ENCODE results near the gene RNASE8.
A peak's percentile ranks its signal among the peaks of the same experiment; 100 is the strongest.
"Not testable (repeated sequence)": the region's sequence is repeated elsewhere in the genome, so short reads cannot be mapped to it uniquely, and the experiment has no call there.

RNASE8 gene

DNA sequence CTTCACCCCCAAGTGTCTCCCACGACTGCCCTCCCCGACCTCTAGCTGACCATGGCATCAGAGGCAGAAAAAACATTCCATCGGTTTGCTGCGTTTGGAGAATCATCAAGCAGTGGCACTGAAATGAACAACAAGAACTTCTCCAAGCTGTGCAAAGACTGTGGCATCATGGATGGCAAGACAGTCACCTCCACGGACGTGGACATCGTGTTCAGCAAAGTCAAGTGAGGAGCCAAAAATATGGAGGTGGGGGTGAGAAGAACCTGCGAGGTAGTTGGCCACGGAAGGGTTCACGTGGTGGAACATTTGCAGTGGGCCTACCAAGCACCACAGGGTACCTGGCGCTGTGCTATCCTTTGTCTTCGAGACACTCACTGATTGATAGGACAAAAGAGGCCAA, 27.1 kb upstream of the RNASE8 start:
- no peak for DNase-seq

DNA sequence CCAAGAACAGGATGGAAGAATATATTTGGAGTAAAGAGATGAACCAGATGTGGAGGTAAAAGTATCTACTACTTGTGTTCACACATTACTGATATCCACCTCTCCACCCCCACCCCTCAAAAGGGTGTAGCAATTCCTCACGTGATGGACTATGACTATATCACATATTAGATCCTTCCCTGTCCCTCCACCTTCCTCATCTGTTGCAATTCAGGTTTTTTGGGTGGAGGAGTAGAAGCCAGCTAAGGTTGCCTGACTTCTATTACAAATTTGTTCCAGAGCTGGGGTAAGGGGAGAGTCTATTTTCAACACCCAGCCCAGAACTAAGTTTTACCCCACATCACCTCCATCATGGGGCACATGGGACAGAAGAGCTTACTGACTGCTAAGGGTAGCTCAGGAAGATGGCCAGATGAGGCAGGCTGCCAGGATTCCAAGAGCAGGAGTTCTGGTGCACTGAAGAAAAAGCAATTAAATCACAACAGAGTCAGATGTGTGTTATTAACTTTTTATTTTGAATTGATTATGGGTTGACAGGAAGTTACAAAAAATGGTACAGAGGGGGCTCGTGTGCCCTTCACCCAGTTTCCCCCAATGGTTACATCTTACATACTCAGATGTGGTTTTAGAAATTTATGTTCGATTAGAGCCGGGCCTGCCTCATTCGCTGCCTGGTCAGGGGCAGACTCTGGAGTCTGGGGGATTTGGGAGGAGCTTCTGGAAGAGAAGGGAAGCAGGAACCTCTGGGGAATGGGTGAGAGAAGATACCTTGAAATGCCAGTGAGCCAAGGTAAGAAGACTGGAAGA, 25.1 kb upstream of the RNASE8 start:
- no peak for DNase-seq

DNA sequence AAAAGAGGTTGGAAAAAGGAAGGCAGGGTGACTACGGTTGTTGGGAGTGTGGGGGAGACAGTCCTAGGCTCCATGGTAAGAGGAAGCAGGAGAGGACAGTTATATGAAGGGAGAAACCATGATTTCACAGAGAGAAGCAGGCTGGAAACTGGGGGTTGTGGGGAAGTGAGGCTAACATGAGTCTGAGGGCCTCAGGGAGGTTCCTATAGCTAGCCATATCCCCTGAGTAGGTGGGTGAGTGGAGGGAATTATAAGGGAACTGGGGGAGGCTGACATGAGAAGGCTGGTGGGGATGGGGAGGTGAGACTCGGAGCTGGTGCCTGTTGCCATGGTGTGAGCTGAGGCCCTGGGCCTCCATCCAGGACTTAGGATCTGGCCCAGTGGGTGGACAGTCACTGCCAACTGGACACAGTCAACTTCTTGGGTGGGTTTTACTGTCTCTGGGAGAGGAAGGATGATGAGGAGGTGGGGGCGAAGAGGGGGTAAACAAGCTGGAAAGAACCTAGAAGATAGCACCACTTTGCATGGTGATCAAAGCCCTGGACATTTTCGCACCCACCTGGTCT, 24.4 kb upstream of the RNASE8 start:
- DNase-seq, result no peak

DNA sequence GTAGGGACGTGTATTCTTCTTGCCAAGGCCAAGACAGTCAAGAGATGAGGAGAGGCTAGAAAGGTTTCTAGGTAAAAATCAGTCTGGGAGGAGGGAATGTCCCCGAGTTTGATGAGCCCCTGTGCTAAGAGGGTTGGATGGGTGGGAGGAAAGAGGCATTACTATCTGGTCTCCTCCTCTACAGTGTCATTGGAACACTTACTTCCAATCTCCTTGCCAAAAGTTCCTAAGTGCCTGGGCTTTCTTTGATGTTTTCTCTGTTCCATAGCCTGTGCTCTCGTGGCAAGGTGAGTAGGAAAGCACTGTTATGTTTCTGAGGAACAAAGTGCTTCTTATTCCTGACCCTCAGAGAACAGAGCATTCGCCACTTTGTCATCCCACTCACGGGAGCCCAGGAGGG, 22.9 kb upstream of the RNASE8 start, which contains the start of gene RNASE13:
Gene RNASE13 (minus strand): TSS at position 101 of the 400 bp plus-strand sequence. CDS start 519 bp downstream, outside the sequence.
- DNase-seq, result no peak

DNA sequence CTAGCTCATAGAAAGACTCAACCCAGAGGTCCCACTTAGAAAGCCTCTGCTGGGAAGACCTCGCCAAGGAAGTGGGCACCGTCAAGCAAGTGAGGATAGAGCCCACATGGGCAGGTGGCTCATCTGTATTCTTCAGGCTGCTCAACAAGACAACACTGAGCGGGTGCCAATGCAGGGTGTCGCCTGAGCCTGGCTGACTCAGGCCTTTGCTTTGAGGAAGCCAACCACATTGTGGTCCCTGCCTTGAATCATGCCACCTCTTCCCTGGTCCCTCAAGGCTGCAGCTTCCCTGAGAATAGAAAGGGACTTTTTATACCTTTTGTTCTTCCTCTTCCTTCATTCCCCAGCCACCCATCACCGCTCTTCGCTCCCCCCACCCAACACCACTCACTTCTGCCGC, 20.9 kb upstream of the RNASE8 start:
- no peak for DNase-seq

DNA sequence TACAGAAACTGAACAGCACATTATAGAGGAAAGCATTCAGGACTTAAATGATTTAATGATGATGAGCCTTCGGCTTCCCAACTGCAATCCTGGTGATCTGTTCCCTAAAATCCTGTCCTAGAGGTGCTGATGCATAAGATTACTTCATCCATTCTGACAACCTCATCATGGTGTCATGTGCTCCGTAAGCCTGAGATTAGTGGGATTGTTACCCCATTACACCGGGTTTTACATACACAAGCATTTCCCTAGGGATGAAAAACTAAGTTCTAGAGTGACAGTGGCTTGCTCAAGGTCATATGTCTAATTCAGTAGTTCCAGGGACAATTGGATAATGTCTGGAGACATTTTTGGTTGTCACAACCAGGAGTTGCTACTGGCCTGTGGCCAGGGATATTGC, 20.5 kb upstream of the RNASE8 start:
- no peak for DNase-seq

DNA sequence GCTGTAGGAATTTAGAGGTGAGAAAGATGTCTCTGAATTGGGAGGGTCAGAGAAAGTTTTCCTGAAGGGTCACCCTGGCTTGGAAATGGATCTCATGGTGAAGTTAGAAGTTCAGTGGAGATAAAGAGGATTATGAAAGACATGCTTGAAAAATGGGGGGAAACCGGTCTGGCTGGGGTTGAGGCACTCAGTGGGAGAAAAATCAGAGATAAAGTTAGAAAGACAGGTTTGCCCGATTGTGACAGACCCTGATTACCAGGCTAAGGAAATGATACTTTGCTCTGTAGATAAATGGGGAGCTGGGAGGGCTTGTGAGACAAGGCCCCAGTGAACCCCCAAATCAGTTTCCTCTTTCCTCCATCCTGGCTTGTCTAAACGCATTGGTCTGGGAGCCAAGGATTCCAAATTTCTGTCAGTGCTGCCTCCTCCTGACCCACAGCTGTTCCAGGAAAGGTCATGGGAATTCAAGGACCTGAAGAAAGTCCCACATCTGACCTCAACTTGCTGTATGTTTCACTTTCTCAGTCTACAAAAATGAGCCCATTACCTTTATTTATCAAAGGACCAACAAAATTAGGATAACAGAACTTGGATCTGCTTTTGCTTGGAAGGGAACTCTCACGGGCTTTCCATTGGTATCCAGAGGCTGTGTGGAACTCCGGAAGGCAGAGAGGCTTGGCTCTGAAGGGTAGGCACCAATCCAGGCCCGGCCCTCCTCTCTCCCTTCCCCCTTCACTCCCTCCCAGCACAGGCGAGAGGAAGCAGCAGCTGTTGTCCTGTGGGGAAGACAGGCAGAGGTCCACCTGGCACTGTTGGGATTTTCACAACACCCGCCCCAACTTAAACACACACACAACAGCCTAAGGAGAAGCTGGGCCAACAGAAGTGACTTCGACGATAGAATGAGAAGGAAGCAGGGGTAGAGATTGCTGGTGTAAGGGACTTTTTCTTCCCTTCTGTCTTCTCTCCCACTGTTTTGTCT, 18.9 kb upstream of the RNASE8 start:
- DNase-seq, result no peak

DNA sequence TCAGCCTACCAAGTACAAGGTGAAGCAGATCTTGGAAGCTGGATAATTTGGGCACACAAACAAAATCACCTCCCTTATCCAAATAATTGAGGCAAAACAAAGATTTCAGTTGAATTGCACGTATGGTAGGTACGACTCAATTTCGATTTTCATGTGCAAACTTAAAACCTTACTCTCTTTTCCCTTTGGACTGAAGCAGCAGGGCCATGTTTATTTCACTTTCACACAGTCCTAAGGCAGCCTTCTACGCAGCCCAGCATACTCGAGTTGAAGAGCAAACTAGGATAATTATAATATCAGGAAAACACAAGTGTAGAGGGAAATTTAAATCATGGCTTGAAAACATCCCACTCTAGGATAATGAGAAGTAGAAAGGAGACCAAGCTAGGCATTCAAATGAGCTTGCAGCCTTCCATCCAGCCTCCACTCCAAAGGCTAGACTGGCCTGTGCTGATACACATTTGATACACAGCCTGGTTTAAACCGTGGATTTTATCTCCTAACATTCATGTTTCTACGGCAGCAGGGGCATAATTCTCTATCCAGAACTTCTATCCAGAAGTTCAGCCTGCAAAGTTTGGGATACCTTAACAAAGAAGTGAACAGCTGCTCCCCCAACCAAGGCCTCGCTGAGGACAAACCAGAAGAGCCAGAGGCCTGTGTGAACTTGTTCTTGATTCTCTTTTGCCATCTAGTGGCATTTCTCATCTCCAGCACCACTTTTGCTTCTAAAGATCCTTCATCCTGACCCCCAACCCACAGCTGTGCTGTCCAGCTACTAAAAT, 17.8 kb upstream of the RNASE8 start:
- DNase-seq, result peak; percentile 30

DNA sequence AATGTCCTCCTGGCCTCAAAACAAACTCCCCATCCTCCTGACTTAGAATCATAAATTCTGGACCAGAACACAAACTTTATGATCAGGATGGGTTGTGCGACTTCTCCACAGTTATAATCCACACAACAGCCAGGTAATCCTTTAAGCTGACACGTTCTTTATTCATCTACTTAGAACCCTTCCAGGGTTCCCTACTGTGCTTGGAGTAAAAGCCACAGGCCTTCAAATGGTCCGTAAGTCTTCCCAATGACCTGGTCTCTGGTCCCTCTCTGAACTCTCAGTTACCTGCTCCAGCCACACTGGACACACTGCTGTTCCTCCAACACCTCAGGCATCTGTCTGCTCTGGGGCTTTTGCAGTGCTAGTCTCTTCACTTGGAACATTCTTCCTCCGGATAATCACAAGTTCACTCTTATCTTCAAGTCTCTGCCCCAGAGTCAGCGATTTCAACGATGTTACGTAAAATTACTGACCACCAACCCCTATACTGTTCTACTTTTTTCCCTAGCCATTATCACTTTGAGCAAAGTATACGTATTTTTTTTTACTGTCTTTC, 17.2 kb upstream of the RNASE8 start:
- no peak for DNase-seq

DNA sequence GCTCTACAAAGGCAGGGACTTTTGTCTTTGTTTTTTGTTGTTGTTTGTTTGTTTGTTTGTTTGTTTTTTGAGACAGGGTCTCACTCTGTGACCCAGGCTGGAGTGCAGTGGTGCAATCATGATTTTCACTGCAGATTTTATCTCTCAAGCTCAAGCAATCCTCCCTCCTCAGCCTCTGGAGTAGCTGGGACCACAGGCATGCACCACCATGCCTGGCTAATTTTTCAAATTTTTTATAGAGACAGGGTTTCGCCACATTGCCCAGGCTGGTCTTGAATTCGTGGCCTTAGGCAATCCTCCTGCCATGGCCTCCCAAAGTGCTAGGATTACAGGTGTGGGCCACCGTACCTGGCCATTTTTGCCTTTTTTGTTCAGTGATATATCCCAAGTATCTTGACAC, 16.7 kb upstream of the RNASE8 start:
- DNase-seq, result not testable (repeated sequence)

DNA sequence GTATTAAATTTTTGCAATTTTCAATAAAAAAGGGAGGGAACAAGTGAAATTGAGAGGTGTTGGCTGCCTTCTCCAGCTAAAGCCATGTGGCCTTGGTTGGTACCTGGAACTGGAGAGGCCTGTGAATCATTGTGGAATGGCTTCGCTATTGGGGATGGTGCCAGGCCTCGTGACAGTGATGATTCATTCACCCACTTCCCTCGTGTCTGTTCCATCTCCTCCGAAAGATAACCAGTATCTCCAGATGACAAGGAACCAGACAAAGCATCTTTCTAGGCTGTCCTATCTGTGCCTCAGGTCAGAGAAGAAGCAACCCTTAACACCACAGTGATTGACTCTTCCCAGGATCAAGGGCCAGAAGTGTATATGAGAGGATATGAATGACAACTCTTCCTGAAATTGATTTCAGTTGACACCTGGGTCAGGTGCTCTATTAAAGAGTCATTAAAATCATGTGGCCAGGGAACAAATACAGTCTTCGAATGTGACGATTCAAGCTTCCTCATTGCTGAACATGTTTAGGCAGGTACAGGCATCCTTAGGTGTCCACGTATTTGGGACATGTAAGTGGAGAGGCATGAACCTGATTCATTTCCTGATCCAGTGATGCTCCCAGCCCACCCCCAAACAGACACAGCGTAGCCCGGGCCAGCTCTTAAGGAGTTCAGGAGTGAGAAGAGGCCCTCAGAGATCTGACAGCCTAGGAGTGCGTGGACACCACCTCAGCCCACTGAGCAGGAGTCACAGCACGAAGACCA, 15.8 kb upstream of the RNASE8 start, which contains the start of gene RNASE7:
Gene RNASE7 (plus strand): TSS at position 687 of the 758 bp plus-strand sequence. CDS start 631 bp downstream, outside the sequence.
- DNase-seq, result no peak

DNA sequence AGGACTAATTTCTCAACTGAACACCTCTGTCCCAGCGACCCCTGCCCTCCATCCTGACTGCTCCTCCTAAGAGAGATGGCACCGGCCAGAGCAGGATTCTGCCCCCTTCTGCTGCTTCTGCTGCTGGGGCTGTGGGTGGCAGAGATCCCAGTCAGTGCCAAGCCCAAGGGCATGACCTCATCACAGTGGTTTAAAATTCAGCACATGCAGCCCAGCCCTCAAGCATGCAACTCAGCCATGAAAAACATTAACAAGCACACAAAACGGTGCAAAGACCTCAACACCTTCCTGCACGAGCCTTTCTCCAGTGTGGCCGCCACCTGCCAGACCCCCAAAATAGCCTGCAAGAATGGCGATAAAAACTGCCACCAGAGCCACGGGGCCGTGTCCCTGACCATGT, 14.7 kb upstream of the RNASE8 start:
- no peak for DNase-seq

DNA sequence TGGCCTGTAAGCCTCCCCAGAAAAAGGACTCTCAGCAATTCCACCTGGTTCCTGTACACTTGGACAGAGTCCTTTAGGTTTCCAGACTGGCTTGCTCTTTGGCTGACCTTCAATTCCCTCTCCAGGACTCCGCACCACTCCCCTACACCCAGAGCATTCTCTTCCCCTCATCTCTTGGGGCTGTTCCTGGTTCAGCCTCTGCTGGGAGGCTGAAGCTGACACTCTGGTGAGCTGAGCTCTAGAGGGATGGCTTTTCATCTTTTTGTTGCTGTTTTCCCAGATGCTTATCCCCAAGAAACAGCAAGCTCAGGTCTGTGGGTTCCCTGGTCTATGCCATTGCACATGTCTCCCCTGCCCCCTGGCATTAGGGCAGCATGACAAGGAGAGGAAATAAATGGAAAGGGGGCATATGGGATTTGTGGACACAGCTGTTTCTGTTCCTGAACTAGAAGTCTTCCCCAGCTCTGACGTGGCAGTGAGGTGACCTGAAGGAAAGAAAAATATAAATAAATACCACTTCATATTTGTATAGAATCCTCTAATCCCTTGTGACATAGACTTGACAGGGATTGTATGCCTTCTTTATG, 14.1 kb upstream of the RNASE8 start:
- DNase-seq, result no peak

DNA sequence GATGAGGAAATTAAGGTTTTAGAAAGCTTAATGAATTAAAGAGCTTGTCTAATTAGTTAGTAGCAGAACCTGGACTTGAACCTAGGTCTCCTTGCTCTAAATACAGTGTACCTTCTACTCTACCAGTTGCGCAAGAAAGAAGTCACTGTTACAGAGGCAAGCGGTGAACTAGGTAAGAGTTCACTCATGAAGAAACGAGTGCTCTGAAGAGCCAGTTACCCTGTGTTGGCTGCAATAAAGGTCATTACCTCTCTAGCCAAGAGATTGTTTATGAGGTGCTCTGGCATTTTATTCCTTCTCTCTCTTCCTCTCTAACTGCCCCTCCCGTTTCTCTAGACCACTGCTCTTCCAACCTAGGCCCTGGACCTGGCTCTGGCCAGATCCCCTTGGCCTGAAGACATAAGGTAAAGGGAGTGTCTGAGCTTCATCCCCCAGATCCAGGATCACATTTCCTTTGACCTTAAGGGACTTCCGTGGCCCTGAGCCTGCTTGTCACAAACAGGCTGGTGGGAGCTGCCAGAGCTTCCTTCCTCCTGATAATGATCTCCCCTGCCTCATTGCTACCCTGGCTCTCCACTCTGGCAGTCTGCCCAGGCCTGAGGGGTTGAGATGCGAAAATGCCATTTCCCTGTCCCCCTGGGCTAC, 13.5 kb upstream of the RNASE8 start:
- no peak for DNase-seq

DNA sequence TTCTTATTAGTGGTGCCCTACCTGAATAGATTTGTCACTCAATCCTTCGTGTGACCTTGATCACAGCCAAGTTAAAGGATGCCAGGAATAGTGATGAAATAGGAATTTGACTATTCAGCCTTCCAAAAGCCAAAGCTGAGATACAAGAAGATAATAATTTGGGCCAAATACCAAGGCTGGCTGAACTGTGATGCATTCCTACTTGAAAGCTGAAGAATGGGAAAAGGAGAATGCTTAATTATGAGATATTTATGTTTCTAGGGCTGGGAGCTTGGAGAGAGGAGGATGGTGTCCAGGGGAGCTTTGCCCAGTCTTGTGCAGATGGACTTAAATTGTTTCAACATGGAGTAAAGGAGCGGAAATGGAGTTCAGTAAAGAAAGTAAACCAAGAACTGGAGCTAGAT, 10.2 kb upstream of the RNASE8 start:
- DNase-seq, result no peak

DNA sequence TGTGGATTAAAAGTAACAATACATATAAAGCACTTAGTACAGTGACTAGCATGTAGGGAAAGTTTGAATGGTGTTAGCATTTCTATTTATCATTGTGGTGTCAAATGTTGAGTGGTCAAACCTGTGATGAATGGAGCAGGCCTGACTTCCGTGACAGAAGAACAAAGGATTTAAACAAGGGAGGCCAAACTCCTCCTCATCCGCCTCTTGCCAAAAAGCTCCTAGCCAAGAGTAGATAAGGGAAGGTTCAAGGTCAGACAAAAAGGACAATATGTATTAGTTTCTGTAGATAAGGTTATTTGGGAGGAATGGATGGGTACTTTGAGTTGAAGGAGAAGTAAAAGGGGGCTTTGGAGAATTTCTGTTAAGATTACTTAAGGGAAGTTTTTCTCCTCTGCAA, 9.0 kb upstream of the RNASE8 start:
- no peak for DNase-seq

DNA sequence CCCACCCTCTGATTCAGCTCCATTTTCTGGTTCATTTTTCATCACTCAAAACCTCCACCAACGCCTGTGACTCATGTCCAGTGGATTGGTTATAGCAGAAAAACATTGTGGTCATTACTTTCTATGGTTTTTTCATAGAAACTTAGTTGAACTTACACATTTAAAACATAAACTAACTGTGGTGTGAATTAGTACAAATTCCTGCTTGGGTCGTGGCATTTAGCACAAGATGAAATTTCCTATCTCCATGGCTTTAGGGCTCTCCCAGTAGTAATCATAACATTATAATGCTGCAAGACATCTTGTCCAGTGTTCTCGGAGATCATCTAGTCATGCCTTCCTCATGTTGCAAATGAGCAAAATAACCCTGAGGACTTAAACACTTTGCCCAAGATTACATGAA, 8.3 kb upstream of the RNASE8 start:
- DNase-seq, result no peak

DNA sequence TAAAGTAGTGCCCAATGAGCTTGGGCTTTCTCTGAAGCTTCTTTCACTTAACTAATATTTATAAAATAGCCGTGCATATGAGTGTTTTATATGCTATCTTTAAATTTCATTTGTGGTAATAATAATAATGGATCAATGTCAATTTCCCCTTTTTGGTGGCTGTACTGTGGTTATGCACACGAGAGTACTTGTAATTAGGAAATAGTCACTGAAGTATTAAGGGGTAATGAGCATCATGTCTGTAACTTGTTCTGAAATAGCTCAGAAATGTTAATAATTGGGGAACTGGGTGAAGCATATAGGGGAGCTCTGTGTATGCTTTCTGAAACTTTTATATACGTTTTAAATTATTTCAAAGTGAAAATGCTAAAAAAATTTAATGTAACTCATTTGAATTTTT, 7.0 kb upstream of the RNASE8 start:
- DNase-seq, result no peak

DNA sequence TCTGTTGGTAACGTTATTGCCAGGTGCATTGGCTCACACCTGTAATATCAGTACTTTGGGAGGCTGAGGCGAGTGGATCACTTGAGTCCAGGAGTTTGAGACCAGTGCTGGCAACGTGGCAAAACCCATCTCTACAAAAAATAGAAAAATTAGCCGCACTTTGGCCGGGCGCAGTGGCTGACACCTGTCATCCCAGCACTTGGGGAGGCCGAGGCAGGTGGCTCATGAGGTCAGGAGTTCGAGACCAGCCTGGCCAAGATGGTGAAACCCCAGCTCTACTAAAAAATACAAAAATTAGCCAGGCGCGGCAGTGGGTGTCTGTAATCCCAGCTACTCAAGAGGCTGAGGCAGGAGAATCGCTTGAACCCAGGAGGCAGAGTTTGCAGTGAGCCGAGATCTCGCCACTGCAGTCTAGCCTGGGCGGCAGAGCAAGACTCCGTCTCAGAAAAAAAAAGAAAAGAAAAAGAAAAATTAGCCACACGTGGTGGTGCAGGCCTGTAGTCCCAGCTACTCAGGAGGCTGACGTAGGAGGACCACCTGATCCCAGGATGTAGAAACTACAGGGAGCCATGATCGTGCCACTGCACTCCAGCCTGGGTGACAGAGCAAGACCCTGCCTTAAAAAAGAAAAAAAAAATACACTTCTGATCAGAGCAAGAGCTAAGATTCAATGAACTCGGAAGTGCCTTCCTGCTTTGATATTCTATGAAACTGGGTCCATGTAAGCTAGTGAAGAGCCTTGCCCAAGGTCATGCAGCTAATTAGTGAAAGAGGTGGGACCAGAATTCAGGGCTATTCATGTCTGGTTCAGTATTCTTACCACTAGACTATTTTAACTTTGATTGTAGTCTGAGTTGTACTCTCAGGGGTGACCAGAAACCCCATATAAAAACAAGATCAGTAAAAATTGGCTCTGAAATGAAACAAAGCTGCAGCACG, 4.2 kb upstream of the RNASE8 start:
- DNase-seq, result no peak
